ENCODE data around the gene PITPNC1.
"Not testable (repeated sequence)": the region's sequence is repeated elsewhere in the genome, so short reads cannot be mapped to it uniquely, and the experiment has no call there.

The PITPNC1 gene

DNA sequence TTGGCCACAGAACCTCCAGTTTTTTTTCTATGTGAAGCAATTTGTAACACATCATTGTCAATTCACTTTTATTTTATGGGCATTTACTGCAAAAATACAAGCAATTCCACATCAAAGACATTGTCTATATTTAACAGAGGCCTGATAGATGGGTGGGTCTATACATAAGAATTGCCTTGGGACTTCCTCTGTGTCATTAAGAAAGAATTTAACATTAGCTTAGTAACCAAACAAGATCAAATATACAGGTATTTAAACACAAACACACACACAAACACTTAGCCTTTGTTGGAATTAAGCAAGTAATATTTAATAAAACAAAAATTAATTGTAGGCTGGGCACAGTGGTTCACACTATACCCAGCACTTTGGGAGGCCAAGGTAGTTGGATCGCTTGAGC is 4.3 kb upstream of the PITPNC1 start:
- DNase-seq: no peak

DNA sequence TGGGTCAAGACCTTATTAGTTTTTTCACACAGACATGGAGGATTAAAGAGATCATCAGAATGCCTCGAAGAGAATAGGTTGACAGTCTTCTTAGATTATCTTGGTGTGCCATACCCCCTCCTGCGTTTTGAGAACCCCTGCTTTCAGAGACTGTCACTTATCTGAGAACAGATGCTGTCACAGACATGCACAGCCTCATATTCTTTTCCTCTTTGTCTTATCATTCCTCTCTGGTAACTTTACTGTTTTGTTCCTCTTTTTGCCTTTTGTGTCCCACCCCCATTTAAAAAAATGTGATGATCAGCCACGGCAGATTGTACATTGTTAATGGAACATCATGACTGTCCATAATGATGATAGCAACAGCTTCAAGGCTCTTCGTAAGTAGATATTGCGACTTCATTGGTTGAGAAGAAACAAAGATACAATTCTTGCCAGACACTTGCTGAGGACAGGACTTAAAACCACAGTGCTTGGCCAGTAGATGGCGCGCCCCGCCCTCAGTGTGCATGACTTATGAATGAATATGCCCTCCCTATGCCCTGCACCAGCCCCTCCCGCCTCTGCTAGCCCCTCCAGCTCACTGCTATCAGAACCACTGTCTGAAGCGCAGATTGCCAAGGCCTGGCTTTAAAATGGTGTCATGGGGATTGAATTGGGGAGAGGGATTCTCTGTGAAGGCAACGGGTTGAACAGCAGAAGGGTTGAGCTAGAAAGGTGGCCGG is 2.6 kb upstream of the PITPNC1 start:
- peak; percentile 36 for DNase-seq

DNA sequence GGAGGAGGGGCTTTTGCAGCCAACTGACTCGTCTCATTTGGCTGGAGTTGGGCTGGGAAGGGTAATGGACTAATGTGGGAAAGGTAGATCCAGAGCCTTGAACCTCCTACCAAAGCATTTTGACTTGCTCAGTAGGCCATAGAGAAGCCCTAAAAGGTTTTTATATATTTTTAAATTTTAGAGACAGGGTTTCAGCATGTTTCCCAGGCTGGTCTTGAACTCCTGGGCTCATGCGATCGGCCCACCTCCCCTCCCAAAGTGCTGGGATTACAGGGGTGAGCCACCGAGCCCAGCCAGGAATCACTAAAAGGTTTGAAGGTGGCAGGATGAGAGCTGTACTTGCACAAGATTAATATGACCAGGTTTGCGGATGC is 2.0 kb upstream of the PITPNC1 start:
- no peak for DNase-seq

DNA sequence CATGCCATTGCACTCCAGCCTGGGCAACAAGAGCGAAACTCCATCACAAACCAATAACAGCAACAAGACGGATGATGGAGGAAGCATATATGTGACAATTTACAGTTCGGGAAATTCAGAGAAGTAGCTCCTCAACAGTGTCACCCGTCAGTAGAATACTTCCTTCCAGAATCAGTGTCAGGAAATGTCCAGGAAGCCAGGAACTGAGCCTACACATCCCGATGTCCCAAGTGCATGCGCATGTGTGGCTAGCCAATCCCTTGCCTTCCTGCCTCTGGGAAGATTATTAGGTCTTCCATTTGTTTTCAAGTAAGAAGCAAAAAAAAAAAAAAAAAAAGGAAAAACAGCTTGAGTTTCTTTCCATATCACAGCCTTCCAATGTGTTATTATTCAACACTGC is 1.4 kb upstream of the PITPNC1 start:
- DNase-seq: no peak

GRCh38 chr17:67376415-67376736 is 705 bp upstream of the PITPNC1 start:
- no peak for DNase-seq

- DNase-seq: peak; percentile 18
Measured at GRCh38 chr17:67377488-67378453, 690 bp downstream of the PITPNC1 start.

GRCh38 chr17:67378454-67379250 is 1.6 kb downstream of the PITPNC1 start:
- DNase-seq: peak; percentile 39

GRCh38 chr17:67379251-67379630 is 2.2 kb downstream of the PITPNC1 start:
- DNase-seq: no peak

DNA sequence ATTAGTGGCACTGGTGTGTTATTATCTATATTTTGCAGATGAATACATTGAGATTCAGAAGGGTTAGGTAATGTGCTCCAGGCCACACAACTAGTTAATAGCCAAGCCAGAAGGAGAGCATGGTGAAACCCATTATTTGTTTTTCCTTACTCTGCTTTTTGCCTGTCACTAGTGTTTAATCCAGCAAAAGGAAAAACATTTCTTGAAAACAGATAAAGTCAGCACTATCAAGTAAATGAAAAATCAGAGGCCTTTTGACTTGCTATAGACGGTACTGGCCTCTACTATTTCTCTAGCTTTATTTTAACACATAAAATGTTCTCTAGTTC is 4.8 kb downstream of the PITPNC1 start:
- DNase-seq: no peak

GRCh38 chr17:67385122-67385988 is 8.3 kb downstream of the PITPNC1 start:
- no peak for DNase-seq

DNA sequence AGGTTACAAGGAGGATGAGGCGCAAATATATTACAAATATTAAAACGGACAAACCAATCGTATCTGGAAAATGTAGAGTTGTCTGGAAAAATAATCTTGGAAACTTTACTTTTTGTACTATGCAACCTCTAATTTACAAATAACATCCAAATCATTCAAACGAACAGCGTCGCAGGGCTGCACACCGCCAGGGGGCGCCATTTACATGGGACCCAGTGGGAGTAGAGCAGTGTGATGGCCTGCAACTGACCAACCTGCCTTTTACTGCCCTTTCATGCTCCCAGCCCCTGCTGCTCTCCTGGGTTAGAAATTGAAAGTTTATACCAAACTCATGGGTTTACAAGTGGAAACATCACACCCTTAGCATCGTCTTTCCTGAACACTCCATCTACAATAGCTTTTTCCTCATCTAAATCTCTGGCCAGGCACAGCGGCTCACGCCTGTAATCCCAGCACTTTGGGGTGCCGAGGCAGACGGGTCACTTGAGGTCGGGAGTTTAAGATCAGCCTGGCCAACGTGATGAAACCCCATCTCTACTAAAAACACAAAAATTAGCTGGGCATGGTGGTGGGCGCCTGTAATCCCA is 10.0 kb downstream of the PITPNC1 start:
- no peak for DNase-seq

DNA sequence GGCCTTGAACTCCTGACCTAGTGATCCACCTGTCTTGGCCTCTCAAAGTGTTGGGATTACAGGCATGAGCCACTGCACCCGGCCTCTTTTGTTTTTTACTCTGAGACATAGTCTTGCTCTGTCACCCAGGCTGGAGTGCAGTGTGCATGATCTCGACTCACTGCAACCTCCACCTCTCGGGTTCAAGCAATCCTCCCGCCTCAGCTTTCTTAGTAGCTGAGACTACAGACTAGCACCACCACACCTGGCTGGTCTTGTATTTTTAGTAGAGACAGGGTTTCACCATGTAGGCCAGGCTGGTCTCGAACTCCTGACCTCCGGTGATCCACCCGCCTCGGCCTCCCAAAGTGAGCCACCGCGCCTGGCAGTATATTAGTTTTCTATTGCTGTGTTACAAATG is 11.5 kb downstream of the PITPNC1 start:
- not testable (repeated sequence) for DNase-seq

DNA sequence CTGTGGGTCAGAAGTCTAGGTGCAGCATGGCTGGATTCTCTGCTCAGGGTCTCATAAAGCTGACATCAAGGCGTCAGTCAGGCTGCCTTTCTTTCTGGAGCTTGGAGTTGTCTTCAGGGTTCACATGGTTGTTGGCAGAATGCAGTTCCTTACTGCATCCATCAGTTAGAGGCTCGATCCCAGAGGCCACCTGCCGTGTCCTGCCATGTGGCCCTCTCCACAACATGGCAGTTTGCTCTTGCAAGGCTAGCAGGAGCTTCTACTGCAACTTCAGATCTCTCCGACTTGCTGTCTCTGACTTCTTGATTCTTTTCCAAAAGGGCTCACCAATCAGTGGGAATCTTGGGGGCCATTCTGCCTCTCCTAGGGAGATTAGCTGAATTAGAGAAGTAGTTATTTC is 11.9 kb downstream of the PITPNC1 start:
- no peak for DNase-seq

- no peak for DNase-seq
Measured at GRCh38 chr17:67390006-67390645, 13.0 kb downstream of the PITPNC1 start.

- peak; percentile 13 for DNase-seq
Measured at GRCh38 chr17:67390646-67391361, 13.7 kb downstream of the PITPNC1 start.

DNA sequence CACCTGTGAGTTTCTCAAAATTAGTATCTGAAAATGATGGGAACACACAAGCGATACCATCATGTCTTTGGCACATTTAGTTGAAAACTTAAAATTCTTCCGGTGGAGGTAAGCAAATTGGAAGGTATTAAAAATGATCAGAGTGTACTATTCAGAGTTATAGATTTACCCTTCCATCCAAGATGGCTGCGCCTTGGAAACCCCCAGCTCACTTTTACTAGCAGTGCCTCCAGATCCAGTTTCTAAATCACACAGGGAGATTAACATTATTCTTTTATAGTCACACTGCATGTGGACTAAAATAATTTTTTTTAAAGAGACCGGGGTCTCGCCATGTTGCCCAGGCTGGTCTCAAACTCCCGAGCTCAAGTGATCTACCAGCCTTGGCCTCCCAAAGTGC is 15.0 kb downstream of the PITPNC1 start:
- no peak for DNase-seq

- DNase-seq: no peak
Measured at GRCh38 chr17:67393809-67394397, 16.8 kb downstream of the PITPNC1 start.

DNA sequence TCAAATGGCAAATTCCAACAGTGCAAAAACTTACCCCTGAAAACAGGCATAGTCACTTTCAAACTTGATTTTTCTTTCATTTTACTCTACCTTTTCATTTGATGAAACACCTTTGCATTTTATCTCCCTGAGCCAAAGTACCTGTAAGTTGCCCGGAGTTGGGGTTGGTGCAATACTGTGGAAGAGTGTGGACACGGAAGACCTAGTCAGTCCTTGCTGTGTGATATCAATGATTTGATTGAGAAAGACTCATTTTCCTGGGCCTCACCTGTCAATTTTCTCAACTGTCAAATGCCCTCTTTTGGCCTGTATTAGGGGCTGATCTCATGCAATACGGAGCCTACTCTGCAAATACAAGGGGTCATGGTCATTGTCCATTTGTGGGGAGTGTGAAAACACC is 22.6 kb downstream of the PITPNC1 start:
- DNase-seq: no peak

DNA sequence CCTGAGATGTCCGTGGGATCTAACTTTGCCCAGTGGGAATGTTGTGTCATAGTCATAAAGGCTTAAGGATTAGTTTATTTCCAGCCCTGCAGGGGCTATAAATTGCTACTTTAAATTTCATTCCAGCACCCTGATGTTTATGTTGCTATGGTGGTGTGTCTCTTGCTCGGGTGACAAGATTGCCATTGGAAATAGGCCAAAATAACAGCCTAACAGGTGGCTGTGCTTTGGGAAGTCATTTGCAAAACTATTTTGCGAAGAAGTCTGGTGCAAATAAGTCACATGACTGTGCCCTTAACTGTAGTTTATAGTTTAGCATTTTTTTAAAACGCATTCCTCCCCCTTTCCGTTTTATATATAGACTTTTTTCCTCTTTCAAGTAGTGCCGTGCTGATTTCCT is 23.1 kb downstream of the PITPNC1 start:
- DNase-seq: no peak

DNA sequence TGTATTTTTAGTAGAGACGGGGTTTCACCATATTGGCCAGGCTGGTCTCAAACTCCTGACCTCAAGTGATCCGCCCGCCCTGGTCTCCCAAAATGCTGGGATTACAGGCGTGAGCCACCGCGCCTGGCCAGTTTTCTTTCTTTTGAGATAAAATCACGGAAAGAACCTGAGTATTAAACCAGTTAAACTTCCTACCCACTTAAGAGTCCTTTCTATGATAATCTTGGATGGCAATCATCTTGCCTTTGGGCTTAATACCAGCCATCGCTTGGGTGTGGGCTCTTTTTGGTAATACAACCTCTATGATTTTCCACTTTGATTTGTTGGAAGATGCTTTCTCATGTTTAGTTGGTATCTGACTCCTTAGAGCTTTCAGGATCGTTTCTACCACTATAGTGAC is 24.0 kb downstream of the PITPNC1 start:
- DNase-seq: no peak
